Stomach (tissue), 9 donors: ENCODE measurements around the gene SELENOK. TPM values are rescaled to one million over a fixed set of nuclear protein-coding genes. Genes with fewer than 3 reads are reported as not detected.

Experiments
- DNase-seq, 2 donors: peaks; one replicate each; pipeline versions ENCODE4 v3.0.0 to v3.0.0-alpha.2; 2013 to 2019
- H3K27ac ChIP-seq, 5 donors: fragments of 200-600 bp in 4 of 5; sonication (generic) in 4 of 5; one replicate each; pipeline ENCODE4 v1.5.1; 2013 to 2019; ENCODE audit warnings: mild to moderate bottlenecking in 1 of 5, moderate library complexity in 1 of 5
- H3K27me3 ChIP-seq, 3 donors: fragments of 200-600 bp; sonication (generic); one replicate each; pipeline ENCODE4 v1.5.1; 2017 to 2019; ENCODE audit warnings: mixed run types in 1 of 3
- H3K36me3 ChIP-seq, 4 donors: fragments of 200-600 bp; sonication (generic); 1 replicate in 3 of 4; 2 replicates in 1 of 4; pipeline ENCODE4 v1.5.1; 2016 to 2019
- H3K4me1 ChIP-seq, 4 donors: fragments of 200-600 bp; sonication (generic); one replicate each; pipeline ENCODE4 v1.5.1; 2016 to 2019
- H3K4me3 ChIP-seq, 4 donors: fragments of 200-600 bp; sonication (generic) in 3 of 4; one replicate each; pipeline ENCODE4 v1.5.1; 2016 to 2019; ENCODE audit warnings: mild to moderate bottlenecking in 1 of 4
- H3K9me3 ChIP-seq, 4 donors: fragments of 200-600 bp; sonication (generic); one replicate each; pipeline ENCODE4 v1.5.1; 2016 to 2019
- EP300 ChIP-seq: sonication (generic); formaldehyde crosslinking; IDR thresholded peaks from one replicate; pipeline ENCODE4 v1.6.1; 2017; ENCODE audit warnings: antibody characterized with exemption
- POLR2A ChIP-seq, 4 donors: fragments of 450-650 bp; IDR thresholded peaks; one replicate each; pipeline ENCODE4 v1.6.1; 2016; ENCODE audit warnings: antibody characterized with exemption in 4 of 4, control low read depth in 2 of 4, mild to moderate bottlenecking in 1 of 4, moderate library complexity in 1 of 4
- POLR2AphosphoS5 ChIP-seq, 3 donors: sonication (generic); formaldehyde crosslinking; IDR thresholded peaks; one replicate each; pipeline ENCODE4 v1.6.1; 2016; ENCODE audit warnings: antibody characterized with exemption in 3 of 3
- WGBS, 5 donors: extraction: QIAGEN DNeasy Blood & Tissue Kit in 3 of 5; methylation state at CpG; one replicate each; pipeline versions ENCODE4 v1.1.5 to v1.1.7; 2013 to 2018; 5-methylcytosine and 5-hydroxymethylcytosine counted together
- intact Hi-C: fragments of 100-400 bp; cut with DNase I; formaldehyde crosslinking; loops from one replicate; pipeline ENCODE4 v1.15.1; 2023; ENCODE audit warnings: low total_unique reads
- polyA plus RNA-seq, 3 donors: library from polyadenylated mRNA; stranded (reverse); fragments of 200-250 nt; gene quantifications; one replicate each; pipeline ENCODE4 v1.2.3, GENCODE V29; 2013
- total RNA-seq, 5 donors: library from RNA; depleted of rRNA; stranded (reverse); fragments of >200 nt; gene quantifications; one replicate each; pipeline versions ENCODE4 v1.1.0 to v1.2.3, GENCODE V29; 2014 to 2016
- TF ChIP-seq, protein P1 (sequence below), 7 experiments: fragments of 450-650 bp in 4 of 7; fragments of 200-600 bp in 3 of 7; sonication (generic) in 3 of 7; IDR thresholded peaks; one replicate each; pipeline ENCODE4 v1.5.1; 2016 to 2019; ENCODE audit warnings: antibody characterized with exemption in 7 of 7, control low read depth in 2 of 7, mild to moderate bottlenecking in 1 of 7
- donor health status: healthy with polysubstance abuse.
- donor health status: Bipolar disorder and iron deficiency.
- donor health status: healthy.

Gene SELENOK
- total and polyA plus RNA-seq, 8 donors: 19.4 to 143 (median 68.1) TPM

DNA sequence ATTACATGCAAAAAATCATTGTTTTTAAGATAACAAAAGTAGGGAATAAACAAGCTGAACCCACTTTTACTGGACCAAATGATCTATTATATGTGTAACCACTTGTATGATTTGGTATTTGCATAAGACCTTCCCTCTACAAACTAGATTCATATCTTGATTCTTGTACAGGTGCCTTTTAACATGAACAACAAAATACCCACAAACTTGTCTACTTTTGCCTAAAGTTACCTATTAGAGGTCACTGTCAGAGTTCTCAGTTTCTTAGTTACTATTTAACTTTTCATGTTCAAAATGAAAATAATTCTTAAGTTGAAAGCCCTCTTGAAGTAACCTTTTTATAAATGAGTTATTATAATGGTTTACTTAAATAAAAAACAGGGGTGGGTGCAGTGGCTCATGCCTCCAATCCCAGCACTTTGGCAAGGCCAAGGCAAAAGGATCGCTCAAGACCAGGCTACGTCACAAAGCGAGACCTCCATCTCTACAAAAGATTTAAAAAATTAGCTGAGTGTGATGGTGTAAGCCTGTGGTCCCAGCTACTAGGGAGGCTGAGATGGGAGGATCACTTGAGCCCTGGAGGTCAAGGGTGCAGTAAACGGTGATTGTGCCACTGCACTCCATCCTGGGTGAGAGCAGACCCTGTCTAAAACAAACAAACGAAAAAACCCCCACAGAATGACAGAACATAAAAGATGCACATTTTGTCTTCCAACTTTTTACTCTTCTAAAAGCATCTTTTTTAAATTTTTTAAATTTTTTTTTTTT lies 25.7 kb downstream of the SELENOK start:
- H3K36me3 ChIP-seq: peaks cover 61 to 100% (median 100%) of the 10 kb centered on the region in 4 donors
- TF ChIP-seq POLR2A (IDR thresholded peaks at IDR 0.05) (no peak), POLR2AphosphoS5 (IDR thresholded peaks at IDR 0.05) (no peak), EP300 (no peak)
- TF ChIP-seq, protein P1, sequence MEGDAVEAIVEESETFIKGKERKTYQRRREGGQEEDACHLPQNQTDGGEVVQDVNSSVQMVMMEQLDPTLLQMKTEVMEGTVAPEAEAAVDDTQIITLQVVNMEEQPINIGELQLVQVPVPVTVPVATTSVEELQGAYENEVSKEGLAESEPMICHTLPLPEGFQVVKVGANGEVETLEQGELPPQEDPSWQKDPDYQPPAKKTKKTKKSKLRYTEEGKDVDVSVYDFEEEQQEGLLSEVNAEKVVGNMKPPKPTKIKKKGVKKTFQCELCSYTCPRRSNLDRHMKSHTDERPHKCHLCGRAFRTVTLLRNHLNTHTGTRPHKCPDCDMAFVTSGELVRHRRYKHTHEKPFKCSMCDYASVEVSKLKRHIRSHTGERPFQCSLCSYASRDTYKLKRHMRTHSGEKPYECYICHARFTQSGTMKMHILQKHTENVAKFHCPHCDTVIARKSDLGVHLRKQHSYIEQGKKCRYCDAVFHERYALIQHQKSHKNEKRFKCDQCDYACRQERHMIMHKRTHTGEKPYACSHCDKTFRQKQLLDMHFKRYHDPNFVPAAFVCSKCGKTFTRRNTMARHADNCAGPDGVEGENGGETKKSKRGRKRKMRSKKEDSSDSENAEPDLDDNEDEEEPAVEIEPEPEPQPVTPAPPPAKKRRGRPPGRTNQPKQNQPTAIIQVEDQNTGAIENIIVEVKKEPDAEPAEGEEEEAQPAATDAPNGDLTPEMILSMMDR (IDR thresholded peaks at IDR 0.05): no peak
- no peaks in the 10 kb centered on the region for H3K27me3 ChIP-seq
- intact Hi-C loops: no loop called here
- DNase-seq: no peak
- 89 to 94% (median 93%) methylated on average over 5 of the region's 5 CpGs for WGBS, 5 donors
- no peak overlapping the region for H3K27ac ChIP-seq
- no peak overlapping the region for H3K4me3 ChIP-seq
- no peaks in the 10 kb centered on the region for H3K4me1 ChIP-seq
- no peaks in the 10 kb centered on the region for H3K9me3 ChIP-seq

DNA sequence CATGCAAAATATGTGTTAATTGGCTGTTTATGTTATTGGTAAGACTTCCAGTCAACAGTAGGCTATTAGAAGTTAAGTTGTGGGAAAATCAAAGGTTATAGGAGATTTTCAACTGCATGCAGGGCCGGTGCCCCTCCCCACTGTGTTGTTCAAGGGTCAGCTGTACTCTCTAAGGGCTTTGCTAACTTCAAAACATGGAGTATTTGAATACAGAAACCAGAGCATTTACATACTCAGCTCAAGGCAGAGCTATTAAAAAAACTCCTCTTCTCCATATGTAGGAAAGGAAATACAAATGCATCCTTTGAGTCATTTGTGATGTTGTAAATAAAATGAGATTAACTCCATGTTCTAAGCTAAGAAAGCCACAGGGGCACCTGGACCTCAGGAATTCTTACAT lies 28.5 kb downstream of the SELENOK start:
- peaks cover 0 to 9% (median 0%) of the 10 kb centered on the region in 4 donors for H3K4me1 ChIP-seq
- intact Hi-C loops: no loop called here
- no peaks in the 10 kb centered on the region for H3K27me3 ChIP-seq
- WGBS, 5 donors: 87 to 100% (median 91%) methylated on average over 1 of the region's 1 CpG
- H3K36me3 ChIP-seq: peaks cover 37 to 100% (median 98%) of the 10 kb centered on the region in 4 donors
- TF ChIP-seq POLR2A (IDR thresholded peaks at IDR 0.05) (no peak), POLR2AphosphoS5 (IDR thresholded peaks at IDR 0.05) (no peak), EP300 (no peak)
- TF ChIP-seq, protein P1 (IDR thresholded peaks at IDR 0.05): no peak
- H3K4me3 ChIP-seq: no peak overlapping the region
- DNase-seq: no peak
- no peak overlapping the region for H3K27ac ChIP-seq
- H3K9me3 ChIP-seq: no peaks in the 10 kb centered on the region

GRCh38 chr3:53862241-53862640 lies 29.4 kb downstream of the SELENOK start:
- DNase-seq: no peak
- Histone ChIP-seq H3K36me3 (peaks cover 35 to 94% (median 89%) of the 10 kb centered on the region in 4 donors), H3K9me3 (no peaks in the 10 kb centered on the region), H3K27ac (no peak overlapping the region), H3K27me3 (no peaks in the 10 kb centered on the region), H3K4me1 (peaks cover 0 to 9% (median 0%) of the 10 kb centered on the region in 4 donors), H3K4me3 (no peak overlapping the region)
- WGBS, 5 donors: 91 to 99% (median 96%) methylated on average over 3 of the region's 3 CpGs
- no peak for TF ChIP-seq EP300
- TF ChIP-seq POLR2AphosphoS5 (IDR thresholded peaks at IDR 0.05): no peak
- no peak for TF ChIP-seq POLR2A (IDR thresholded peaks at IDR 0.05)
- TF ChIP-seq, protein P1 (IDR thresholded peaks at IDR 0.05): no peak
- intact Hi-C loops: no loop called here

GRCh38 chr3:53860196-53860595 lies 31.5 kb downstream of the SELENOK start:
- Histone ChIP-seq H3K9me3 (no peaks in the 10 kb centered on the region), H3K36me3 (peaks cover 26 to 74% (median 68%) of the 10 kb centered on the region in 4 donors), H3K27ac (no peak overlapping the region), H3K4me1 (peaks cover 0 to 9% (median 0%) of the 10 kb centered on the region in 4 donors), H3K27me3 (no peaks in the 10 kb centered on the region), H3K4me3 (no peak overlapping the region)
- 80 to 90% (median 89%) methylated on average over 4 of the region's 4 CpGs for WGBS, 5 donors
- intact Hi-C loops: no loop called here
- DNase-seq: no peak
- TF ChIP-seq POLR2A (IDR thresholded peaks at IDR 0.05): no peak
- TF ChIP-seq, protein P1 (IDR thresholded peaks at IDR 0.05): no peak
- TF ChIP-seq POLR2AphosphoS5 (IDR thresholded peaks at IDR 0.05): no peak
- no peak for TF ChIP-seq EP300
